Measurements from ENCODE around the gene TRIM29.

The TRIM29 gene

GRCh38 chr11:120139316-120140069 lies 1.6 kb upstream of the TRIM29 start:
- no peak for DNase-seq (ENCODE audit: low read depth in 3 of 3, low spot score in 1 of 3)

DNA sequence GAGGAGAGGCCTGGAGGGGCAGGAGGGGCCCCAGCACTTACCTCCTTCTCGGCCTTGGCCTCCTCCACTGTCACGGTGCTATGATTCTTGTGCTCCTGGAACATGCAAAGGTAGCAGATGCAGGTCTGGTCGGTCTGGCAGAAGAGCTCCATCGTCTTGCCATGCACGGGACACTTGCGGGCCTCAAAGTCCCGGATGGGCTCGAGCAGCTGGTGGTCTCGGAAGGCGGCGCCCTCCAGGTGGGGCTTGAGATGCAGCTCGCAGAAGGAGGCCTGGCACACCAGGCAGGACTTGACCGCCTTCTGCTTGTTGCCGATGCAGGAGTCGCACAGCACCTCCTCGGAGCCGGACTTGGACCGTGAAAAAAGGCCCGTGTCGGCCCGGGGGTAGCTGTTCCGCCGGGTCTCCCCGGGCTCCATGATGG lies 714 bp downstream of the TRIM29 start:
- no peak for DNase-seq (ENCODE audit: low read depth in 3 of 3, low spot score in 1 of 3)

- DNase-seq (ENCODE audit: low read depth in 3 of 3, low spot score in 1 of 3) = no peak
Observed at GRCh38 chr11:120136356-120136755, 1.6 kb downstream of the TRIM29 start.

GRCh38 chr11:120135838-120136237 lies 2.1 kb downstream of the TRIM29 start:
- DNase-seq (ENCODE audit: low read depth in 3 of 3, low spot score in 1 of 3) = no peak

- DNase-seq (ENCODE audit: low read depth in 3 of 3, low spot score in 1 of 3) = no peak
Observed at GRCh38 chr11:120134931-120135228, 3.0 kb downstream of the TRIM29 start.

DNA sequence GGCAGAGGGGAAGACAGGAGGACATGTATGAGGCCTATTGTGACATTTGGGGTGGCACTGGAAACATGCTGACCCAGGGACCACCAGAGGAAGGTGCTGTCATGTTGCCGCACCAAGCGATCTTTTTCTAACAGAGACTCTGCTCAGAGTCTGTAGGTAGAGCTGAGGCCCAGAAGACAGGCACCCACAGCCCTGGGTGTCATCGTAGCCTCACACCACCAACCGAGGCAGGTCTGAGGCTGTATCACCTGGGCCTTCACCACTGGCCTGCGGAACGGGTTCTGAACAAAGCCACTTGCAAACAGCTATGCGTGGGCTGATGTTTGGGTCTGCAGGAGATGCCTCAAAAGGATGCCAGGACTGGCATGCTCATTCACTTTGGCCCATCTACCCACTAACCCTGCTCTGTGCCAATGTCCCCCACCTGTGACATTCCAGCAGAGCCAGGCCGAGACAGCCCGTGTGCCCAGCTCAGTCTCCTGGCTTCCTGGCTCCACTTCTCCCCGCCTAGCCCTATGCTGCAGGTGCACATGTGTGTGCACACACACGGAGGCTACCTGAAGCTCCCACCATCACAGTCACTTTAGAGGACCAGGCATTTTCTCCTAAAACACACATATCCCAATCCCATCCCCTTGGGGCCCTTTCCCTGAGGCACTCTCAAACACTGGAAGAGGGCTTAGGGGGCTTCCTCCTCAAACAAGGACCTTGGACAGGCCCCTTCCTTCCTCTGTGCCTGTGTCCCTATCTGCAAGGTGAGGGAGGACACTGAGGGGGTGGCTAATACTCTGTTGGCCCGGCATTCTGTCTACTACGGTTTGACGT lies 3.6 kb downstream of the TRIM29 start:
- no peak for DNase-seq (ENCODE audit: low read depth in 3 of 3, low spot score in 1 of 3)

DNA sequence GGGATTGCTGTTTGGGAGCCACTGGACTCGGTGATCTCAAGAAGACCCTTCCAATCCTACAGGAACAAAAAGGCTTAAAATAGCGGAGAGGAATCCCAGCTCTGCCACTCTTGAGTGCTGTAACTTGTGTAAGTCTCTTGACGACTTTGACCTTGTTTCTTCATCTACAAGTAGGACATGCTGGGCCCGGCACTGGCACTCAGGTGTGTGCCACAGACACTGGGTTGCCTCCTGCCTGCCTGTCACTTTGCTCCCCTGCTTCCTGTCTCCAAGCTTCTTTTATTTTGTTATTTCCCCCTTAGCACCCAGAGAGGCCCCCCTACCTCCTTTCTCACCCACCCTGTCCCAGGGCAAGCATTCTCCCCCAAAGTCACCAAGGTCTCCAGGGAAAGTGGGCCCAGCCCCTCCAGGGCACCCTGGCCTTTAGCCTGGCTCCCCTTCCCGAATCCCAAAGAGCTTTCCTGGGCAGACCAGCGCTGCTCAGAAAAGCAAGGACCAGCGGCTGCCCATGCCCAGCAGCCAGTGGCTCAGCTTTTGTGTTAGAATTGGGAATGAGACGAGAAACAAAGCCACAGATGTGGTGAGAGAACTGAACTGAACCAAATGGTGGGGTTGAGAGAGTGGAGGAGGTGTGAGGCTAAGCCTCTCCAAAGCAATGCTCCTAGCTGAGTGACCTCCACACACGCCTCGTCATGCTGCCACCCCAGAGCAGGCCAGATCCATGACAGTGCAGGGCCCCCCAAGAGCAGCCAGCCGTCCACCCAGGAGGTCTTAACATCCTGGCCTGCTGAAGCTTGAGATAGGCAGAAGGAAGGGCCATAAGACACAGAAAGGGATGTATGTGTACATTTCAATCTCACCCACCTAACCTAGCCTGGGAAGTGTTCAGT lies 4.5 kb downstream of the TRIM29 start:
- DNase-seq (ENCODE audit: low read depth in 3 of 3, low spot score in 1 of 3) = no peak

GRCh38 chr11:120132645-120133185 lies 5.2 kb downstream of the TRIM29 start:
- no peak for DNase-seq (ENCODE audit: low read depth in 3 of 3, low spot score in 1 of 3)

- no peak for DNase-seq (ENCODE audit: low read depth in 3 of 3, low spot score in 1 of 3)
Observed at GRCh38 chr11:120131941-120132644, 5.8 kb downstream of the TRIM29 start.

DNA sequence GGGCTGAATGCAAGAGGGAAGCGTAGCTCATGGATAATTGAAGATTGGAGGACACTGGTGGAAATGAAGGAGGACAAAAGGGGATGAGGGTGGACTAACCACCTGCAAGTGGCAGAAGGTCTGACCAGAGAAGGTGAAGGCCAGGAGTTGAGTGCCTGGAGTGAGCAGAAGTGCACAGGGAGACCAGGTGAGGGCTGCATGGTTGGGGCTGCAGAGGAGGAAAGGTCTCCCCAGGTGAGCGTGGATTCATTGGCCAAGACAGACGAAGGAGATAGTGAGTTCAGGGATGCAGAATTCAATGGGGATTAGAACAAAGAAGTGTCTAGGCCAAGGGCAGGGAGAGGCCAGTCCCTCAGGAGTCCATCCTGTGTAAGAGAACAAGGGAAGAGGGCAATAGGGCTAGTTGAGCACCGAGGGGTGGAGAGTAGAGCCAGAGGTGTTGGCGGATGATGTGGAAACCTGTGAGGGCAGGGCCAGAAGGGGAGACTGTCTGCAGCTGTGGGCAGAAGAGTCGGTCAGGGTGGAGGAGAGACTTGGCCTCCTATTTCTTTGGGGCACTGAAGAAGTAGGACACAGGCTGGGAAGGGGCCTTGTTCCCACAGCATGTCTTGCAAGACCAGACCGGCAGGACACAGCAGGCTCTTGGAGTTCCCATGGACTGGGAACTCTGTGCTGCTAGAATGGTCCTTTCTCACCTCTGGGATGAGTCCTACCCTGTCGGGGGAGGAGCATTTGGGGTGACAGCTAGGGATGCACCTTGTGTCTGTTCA lies 6.7 kb downstream of the TRIM29 start:
- no peak for DNase-seq (ENCODE audit: low read depth in 3 of 3, low spot score in 1 of 3)

GRCh38 chr11:120130176-120130980 lies 7.5 kb downstream of the TRIM29 start:
- no peak for DNase-seq (ENCODE audit: low read depth in 3 of 3, low spot score in 1 of 3)

GRCh38 chr11:120129570-120129969 lies 8.3 kb downstream of the TRIM29 start:
- DNase-seq (ENCODE audit: low read depth in 3 of 3, low spot score in 1 of 3) = no peak

DNA sequence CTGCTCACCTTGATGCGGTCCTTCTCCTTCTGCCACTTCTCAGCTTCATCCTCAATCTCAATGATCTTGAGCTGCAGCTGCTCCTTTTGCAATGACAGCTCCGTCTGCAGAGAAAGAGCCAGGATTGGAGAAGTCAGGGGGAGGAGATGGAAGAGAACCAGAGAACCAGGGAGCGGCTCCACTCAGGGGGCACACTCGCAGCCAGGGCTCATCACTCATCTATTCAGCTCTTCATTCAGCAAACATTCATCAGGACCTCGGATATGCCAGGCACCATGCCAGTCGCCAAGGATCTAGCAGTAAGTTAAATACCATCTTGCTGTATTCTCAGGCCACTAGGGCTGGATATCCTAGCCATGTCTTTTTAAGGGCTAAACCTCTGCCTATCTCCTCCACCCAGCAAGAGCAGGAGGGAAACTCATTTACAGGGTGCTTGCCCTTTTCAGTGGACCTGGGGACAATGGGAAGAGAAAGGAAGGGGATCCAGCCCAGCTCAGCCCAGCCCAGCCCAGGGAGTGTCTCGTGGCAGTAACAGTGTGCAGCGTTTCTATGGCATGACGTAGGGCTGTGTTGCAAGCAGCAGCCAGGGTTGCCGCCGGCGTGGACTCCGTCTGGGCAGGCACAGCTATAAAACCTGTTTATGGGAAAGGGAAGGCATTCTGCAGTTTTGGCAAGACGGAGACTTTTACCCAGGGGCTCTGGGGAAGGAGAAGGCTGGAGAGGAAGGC lies 9.4 kb downstream of the TRIM29 start:
- no peak for DNase-seq (ENCODE audit: low read depth in 3 of 3, low spot score in 1 of 3)

DNA sequence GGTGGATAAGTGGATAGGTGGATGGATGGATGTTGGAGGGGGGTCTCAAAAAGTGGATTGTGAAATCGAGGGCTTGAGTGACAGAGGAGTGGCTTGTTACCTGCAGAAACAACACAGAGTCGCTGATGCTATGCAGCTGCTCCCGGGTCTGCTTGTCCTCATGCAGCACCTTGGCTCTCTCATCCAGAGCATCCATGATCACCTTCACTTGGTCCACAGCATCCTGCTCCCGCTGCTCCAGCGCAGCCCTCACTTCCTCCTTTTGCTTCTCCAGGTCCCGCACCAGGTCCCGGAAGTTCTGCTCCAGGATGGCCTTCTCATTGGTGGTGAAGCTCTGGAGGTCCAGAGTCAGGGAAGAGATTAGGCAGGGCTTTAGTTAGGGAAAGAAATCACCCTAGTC lies 10.7 kb downstream of the TRIM29 start:
- no peak for DNase-seq (ENCODE audit: low read depth in 3 of 3, low spot score in 1 of 3)

- DNase-seq (ENCODE audit: low read depth in 3 of 3, low spot score in 1 of 3) = no peak
Observed at GRCh38 chr11:120126620-120127019, 11.3 kb downstream of the TRIM29 start.

DNA sequence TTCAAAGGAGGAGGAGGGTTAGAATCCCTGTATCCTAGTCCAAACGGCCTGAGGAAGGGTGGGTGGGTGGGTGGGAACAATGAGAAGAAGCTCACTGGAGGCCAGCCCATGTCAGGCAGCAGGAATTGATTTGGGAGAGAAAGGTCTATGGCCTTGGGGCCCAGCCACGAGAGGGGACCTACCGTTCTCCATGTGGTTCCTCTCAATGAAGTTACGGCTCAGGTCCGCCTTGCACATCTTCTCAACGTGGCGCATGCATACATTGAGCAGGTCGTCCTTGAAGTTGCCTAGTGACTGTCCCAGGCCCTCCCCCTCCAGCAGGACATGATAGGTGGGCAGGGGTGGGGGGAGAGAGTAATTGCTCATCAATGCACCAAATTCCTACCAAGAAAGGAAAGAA lies 12.4 kb downstream of the TRIM29 start:
- DNase-seq (ENCODE audit: low read depth in 3 of 3, low spot score in 1 of 3) = no peak

- DNase-seq (ENCODE audit: low read depth in 3 of 3, low spot score in 1 of 3) = no peak
Observed at GRCh38 chr11:120125024-120125423, 12.9 kb downstream of the TRIM29 start.

GRCh38 chr11:120124355-120124754 lies 13.6 kb downstream of the TRIM29 start:
- no peak for DNase-seq (ENCODE audit: low read depth in 3 of 3, low spot score in 1 of 3)

GRCh38 chr11:120123946-120124345 lies 14.0 kb downstream of the TRIM29 start:
- no peak for DNase-seq (ENCODE audit: low read depth in 3 of 3, low spot score in 1 of 3)
